Right lobe of liver (tissue), 4 donors: ENCODE results near the gene SNX8.

Source experiments
- CTCF ChIP-seq, 4 donors: fragments of 200-600 bp in 3 of 4; fragments of 450-650 bp in 1 of 4; IDR thresholded peaks; one replicate each; pipeline versions ENCODE4 v1.5.1 to v1.8.0; 2016 to 2022; ENCODE audit warnings: antibody characterized with exemption in 4 of 4, mild to moderate bottlenecking in 2 of 4
- POLR2A ChIP-seq: fragments of 450-650 bp; IDR thresholded peaks from one replicate; pipeline ENCODE4 v1.6.1; 2017; ENCODE audit warnings: antibody characterized with exemption, mild to moderate bottlenecking
- donor health status: DM: no; HTN: no; CAD: no.
- donor health status: DM: no; HTN: no; CAD: no.
- donor health status: DM: no; HTN: yes; CAD: no.

- TF ChIP-seq CTCF (IDR thresholded peaks at IDR 0.05) (no peak), POLR2A (no peak)
Observed at GRCh38 chr7:2259480-2259879, 54.8 kb downstream of the SNX8 start.
